Measurements from ENCODE around the gene ESYT1.

Gene ESYT1

DNA sequence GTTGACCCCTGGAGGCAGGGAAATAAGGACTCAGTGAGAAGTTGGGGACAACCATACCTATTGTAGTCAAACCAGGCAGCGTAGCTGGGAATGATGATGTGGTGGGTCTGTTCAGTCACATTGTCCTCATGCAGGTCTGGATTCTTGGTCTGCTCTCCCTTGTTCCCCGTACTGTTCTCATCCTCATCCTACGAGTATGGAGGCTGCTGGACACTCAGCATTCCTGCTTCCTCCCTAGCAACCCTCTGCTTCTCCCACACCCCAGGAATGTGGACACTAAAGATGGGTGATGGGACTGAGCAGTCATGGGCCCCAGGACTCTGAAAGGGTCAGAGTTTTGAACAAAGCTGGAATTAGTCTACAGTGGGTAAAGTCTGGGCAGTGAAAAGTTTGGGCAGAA lies 50.3 kb downstream of the ESYT1 start:
- TF ChIP-seq ZNF37A (tag by site-specific recombination; IDR thresholded peaks at IDR 0.05) (no peak), ZNF837 (tag by site-specific recombination; IDR thresholded peaks at IDR 0.05) (no peak), KLF10 (tag by site-specific recombination; IDR thresholded peaks at IDR 0.05) (no peak), GLI2 (tag by site-specific recombination; IDR thresholded peaks at IDR 0.05; ENCODE audit: borderline replicate concordance, low read depth) (no peak)
- Histone ChIP-seq H3K4me1 (ENCODE audit: control insufficient read depth, insufficient read depth, low read length) (no peaks in the 10 kb centered on the region), H3K9me3 (ENCODE audit: control insufficient read depth, insufficient read depth, low read depth, low read length) (no peaks in the 10 kb centered on the region), H3K36me3 (ENCODE audit: control insufficient read depth in 2 of 2, insufficient read depth in 1 of 2, low read length in 2 of 2) (peaks cover 83 to 88% of the 10 kb centered on the region in 2 experiments), H3K4me3 (ENCODE audit: low read depth, low read length) (no peak overlapping the region), H3K27ac (ENCODE audit: extremely low read depth, low read depth, low read length) (no peak overlapping the region)
- ChIA-PET CTCF (interaction anchor here (0.6 to 4.5 kb wide), 2 partner anchors 10 to 441 kb away, joined by 3 to 32 read pairs; partner anchors contain the start of gene SMARCC2), POLR2A (interaction anchor here (2.9 kb wide), 1 partner anchor 11 kb away, joined by 8 read pairs; the partner anchor contains the start of gene SMARCC2)

DNA sequence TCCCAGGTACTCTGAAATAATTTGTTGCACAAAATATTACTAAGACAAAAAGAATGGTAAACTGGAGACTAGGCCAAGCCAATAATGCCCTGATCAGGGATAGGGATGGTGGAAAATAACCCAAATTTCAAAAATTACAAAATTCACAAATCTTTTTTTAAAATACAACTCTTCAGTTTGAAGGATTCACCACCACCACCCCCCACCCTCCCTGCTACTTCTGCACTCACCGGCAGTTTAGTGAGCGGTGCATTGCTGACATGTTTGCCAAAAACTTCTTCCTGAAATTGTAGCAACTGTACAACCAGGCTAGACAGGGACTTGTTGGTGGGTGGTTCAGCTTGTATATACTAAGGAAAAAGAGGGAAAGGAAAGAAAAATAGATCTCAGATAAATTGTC lies 58.9 kb downstream of the ESYT1 start:
- CTCF ChIA-PET: interaction anchor here (0.6 to 6.1 kb wide), 9 partner anchors 7 to 449 kb away, joined by 3 to 86 read pairs (median 18); partner anchors contain the start of genes ANKRD52, ESYT1, RNF41 and RPL41
- no peak overlapping the region for H3K4me3 ChIP-seq (ENCODE audit: low read depth, low read length)
- POLR2A ChIA-PET: interaction anchor here (4.0 kb wide), 1 partner anchor 25 kb away, joined by 29 read pairs; no protein-coding TSS in a partner anchor

More for the DNA sequence above, 58.9 kb downstream of the ESYT1 start:
- TF ChIP-seq KLF9 (tag by site-specific recombination; IDR thresholded peaks at IDR 0.05; ENCODE audit: low read depth) (no peak), ZNF558 (tag by site-specific recombination; IDR thresholded peaks at IDR 0.05) (no peak), ZNF266 (tag by site-specific recombination; IDR thresholded peaks at IDR 0.05; ENCODE audit: low read depth) (no peak), TRIM28 (IDR thresholded peaks at IDR 0.05; ENCODE audit: borderline replicate concordance, low read length) (no peak), KLF10 (tag by site-specific recombination; IDR thresholded peaks at IDR 0.05) (no peak), ZNF664 (tag by site-specific recombination; IDR thresholded peaks at IDR 0.05) (no peak), ZNF416 (tag by site-specific recombination; IDR thresholded peaks at IDR 0.05) (no peak), ZNF837 (tag by site-specific recombination; IDR thresholded peaks at IDR 0.05) (no peak), ZNF174 (tag by site-specific recombination; IDR thresholded peaks at IDR 0.05) (no peak), ZNF433 (tag by site-specific recombination; IDR thresholded peaks at IDR 0.05; ENCODE audit: low read depth) (no peak), ZNF184 (tag by site-specific recombination; IDR thresholded peaks at IDR 0.05) (no peak), ZNF791 (tag by site-specific recombination; IDR thresholded peaks at IDR 0.05) (no peak)
- TF ChIP-seq, protein P1, sequence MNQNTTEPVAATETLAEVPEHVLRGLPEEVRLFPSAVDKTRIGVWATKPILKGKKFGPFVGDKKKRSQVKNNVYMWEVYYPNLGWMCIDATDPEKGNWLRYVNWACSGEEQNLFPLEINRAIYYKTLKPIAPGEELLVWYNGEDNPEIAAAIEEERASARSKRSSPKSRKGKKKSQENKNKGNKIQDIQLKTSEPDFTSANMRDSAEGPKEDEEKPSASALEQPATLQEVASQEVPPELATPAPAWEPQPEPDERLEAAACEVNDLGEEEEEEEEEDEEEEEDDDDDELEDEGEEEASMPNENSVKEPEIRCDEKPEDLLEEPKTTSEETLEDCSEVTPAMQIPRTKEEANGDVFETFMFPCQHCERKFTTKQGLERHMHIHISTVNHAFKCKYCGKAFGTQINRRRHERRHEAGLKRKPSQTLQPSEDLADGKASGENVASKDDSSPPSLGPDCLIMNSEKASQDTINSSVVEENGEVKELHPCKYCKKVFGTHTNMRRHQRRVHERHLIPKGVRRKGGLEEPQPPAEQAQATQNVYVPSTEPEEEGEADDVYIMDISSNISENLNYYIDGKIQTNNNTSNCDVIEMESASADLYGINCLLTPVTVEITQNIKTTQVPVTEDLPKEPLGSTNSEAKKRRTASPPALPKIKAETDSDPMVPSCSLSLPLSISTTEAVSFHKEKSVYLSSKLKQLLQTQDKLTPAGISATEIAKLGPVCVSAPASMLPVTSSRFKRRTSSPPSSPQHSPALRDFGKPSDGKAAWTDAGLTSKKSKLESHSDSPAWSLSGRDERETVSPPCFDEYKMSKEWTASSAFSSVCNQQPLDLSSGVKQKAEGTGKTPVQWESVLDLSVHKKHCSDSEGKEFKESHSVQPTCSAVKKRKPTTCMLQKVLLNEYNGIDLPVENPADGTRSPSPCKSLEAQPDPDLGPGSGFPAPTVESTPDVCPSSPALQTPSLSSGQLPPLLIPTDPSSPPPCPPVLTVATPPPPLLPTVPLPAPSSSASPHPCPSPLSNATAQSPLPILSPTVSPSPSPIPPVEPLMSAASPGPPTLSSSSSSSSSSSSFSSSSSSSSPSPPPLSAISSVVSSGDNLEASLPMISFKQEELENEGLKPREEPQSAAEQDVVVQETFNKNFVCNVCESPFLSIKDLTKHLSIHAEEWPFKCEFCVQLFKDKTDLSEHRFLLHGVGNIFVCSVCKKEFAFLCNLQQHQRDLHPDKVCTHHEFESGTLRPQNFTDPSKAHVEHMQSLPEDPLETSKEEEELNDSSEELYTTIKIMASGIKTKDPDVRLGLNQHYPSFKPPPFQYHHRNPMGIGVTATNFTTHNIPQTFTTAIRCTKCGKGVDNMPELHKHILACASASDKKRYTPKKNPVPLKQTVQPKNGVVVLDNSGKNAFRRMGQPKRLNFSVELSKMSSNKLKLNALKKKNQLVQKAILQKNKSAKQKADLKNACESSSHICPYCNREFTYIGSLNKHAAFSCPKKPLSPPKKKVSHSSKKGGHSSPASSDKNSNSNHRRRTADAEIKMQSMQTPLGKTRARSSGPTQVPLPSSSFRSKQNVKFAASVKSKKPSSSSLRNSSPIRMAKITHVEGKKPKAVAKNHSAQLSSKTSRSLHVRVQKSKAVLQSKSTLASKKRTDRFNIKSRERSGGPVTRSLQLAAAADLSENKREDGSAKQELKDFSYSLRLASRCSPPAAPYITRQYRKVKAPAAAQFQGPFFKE (tag by site-specific recombination; IDR thresholded peaks at IDR 0.05; ENCODE audit: borderline replicate concordance): no peak
- TF ChIP-seq, protein P2, sequence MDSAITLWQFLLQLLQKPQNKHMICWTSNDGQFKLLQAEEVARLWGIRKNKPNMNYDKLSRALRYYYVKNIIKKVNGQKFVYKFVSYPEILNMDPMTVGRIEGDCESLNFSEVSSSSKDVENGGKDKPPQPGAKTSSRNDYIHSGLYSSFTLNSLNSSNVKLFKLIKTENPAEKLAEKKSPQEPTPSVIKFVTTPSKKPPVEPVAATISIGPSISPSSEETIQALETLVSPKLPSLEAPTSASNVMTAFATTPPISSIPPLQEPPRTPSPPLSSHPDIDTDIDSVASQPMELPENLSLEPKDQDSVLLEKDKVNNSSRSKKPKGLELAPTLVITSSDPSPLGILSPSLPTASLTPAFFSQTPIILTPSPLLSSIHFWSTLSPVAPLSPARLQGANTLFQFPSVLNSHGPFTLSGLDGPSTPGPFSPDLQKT (IDR thresholded peaks at IDR 0.05; ENCODE audit: borderline replicate concordance, low read depth, low read length): no peak
- TF ChIP-seq, protein P3, sequence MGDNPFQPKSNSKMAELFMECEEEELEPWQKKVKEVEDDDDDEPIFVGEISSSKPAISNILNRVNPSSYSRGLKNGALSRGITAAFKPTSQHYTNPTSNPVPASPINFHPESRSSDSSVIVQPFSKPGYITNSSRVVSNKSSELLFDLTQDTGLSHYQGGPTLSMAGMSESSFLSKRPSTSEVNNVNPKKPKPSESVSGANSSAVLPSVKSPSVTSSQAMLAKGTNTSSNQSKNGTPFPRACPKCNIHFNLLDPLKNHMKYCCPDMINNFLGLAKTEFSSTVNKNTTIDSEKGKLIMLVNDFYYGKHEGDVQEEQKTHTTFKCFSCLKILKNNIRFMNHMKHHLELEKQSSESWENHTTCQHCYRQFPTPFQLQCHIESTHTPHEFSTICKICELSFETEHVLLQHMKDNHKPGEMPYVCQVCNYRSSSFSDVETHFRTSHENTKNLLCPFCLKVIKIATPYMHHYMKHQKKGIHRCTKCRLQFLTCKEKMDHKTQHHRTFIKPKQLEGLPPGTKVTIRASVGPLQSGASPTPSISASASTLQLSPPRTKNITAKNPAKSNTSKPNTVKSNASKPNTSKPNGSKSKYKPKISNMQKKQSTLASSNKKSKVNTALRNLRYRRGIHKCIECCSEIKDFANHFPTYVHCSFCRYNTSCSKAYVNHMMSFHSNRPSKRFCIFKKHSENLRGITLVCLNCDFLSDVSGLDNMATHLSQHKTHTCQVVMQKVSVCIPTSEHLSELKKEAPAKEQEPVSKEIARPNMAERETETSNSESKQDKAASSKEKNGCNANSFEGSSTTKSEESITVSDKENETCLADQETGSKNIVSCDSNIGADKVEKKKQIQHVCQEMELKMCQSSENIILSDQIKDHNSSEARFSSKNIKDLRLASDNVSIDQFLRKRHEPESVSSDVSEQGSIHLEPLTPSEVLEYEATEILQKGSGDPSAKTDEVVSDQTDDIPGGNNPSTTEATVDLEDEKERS (tag by site-specific recombination; IDR thresholded peaks at IDR 0.05): no peak
- TF ChIP-seq, protein P4, sequence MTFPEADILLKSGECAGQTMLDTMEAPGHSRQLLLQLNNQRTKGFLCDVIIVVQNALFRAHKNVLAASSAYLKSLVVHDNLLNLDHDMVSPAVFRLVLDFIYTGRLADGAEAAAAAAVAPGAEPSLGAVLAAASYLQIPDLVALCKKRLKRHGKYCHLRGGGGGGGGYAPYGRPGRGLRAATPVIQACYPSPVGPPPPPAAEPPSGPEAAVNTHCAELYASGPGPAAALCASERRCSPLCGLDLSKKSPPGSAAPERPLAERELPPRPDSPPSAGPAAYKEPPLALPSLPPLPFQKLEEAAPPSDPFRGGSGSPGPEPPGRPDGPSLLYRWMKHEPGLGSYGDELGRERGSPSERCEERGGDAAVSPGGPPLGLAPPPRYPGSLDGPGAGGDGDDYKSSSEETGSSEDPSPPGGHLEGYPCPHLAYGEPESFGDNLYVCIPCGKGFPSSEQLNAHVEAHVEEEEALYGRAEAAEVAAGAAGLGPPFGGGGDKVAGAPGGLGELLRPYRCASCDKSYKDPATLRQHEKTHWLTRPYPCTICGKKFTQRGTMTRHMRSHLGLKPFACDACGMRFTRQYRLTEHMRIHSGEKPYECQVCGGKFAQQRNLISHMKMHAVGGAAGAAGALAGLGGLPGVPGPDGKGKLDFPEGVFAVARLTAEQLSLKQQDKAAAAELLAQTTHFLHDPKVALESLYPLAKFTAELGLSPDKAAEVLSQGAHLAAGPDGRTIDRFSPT (tag by site-specific recombination; IDR thresholded peaks at IDR 0.05): no peak
- Histone ChIP-seq H3K4me1 (ENCODE audit: control insufficient read depth, insufficient read depth, low read length) (no peaks in the 10 kb centered on the region; the same call in 1 of the 2 replicates), H3K36me3 (ENCODE audit: control insufficient read depth in 2 of 2, insufficient read depth in 1 of 2, low read length in 2 of 2) (peaks cover 39 to 52% of the 10 kb centered on the region in 2 experiments), H3K9me3 (ENCODE audit: control insufficient read depth, insufficient read depth, low read depth, low read length) (no peaks in the 10 kb centered on the region), H3K27ac (ENCODE audit: extremely low read depth, low read depth, low read length) (no peak overlapping the region)
